HG02943 (cell line): ENCODE results near the gene EXOSC1.
A peak's percentile ranks its signal among the peaks of the same experiment; 100 is the strongest.
"Not testable (repeated sequence)": the region's sequence is repeated elsewhere in the genome, so short reads cannot be mapped to it uniquely, and the experiment has no call there.

Experiments used
- ATAC-seq: cut with Tn5 transposase; IDR thresholded peaks from one replicate; pipeline ENCODE4 v1.9.1; 2021; ENCODE audit warnings: mild to moderate bottlenecking, low read depth, moderate library complexity; ENCODE audit not compliant: unreplicated experiment

Gene EXOSC1

DNA sequence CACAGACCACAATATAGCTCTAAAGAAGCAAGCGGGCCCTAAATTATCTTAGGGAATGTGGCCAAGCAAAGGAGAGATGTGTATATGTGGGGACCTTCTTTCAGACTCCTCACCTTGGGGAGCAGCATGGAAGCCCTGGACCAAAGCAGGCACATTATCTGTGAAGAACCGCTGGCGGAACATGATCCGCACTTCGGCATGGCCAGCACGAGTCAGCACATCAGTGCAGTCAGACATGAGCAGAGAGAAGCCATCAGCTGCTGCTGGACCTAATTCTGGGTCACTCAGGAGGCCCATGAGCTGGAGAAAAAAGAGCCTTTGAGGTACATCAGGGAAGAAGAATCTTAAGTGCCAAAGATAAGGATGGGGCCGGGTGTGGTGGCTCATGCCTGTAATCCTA is 14.1 kb upstream of the EXOSC1 start:
- ATAC-seq = no peak

- ATAC-seq = no peak
Observed at GRCh38 chr10:97459111-97459510, 13.3 kb upstream of the EXOSC1 start.

DNA sequence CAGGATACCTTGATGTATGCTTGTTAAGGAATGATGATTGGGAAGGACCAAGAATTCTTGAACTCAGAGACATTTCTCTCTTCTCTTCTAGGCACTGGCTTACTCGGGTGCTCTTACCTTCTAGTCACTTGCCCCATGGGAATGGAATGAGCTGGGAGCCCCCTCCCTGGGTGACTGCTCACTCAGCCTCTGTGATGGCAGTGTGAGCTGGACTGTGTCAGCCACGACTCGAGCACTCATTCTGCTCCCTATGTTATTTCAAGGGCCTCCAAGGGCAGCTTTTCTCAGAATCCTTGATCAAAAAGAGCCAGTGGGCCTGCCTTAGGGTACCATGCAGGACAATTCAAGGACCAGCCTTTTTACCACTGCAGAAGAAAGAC is 10.9 kb upstream of the EXOSC1 start:
- ATAC-seq = no peak

- ATAC-seq = no peak
Observed at GRCh38 chr10:97456034-97456685, 10.4 kb upstream of the EXOSC1 start.

GRCh38 chr10:97454330-97455036 is 8.7 kb upstream of the EXOSC1 start:
- ATAC-seq = no peak

DNA sequence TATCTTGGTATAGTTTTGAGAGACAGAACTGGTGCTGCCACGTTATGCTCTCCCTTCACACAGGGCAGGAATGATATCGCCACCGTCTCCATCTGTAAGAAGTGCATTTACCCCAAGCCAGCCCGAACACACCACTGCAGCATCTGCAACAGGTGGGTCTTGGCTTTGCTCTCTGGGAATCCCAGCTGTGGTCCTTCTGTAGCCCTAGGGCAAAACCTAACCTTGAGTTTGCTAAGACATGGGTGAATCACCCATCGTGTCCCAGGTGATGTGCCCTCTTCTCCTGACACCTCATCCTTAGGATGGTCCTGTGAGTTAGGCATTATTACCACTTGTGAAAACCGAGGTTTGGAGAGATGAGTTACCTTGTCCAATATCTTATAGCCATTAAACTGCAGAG is 6.5 kb upstream of the EXOSC1 start:
- no peak for ATAC-seq

DNA sequence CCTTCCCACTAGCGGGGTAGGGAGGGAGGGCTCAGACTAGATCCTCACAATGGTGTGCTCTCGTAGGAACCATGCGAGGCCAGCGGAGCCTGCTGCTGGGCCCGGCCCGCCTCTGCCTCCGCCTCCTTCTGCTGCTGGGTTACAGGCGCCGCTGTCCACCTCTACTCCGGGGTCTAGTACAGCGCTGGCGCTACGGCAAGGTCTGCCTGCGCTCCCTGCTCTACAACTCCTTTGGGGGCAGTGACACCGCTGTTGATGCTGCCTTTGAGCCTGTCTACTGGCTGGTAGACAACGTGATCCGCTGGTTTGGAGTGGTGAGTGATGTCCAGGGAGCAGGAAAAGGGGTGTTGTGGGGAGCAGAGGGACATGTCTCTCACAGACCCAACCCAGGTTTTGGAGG is 5.8 kb upstream of the EXOSC1 start:
- ATAC-seq = no peak

GRCh38 chr10:97450828-97451227 is 5.0 kb upstream of the EXOSC1 start:
- no peak for ATAC-seq

DNA sequence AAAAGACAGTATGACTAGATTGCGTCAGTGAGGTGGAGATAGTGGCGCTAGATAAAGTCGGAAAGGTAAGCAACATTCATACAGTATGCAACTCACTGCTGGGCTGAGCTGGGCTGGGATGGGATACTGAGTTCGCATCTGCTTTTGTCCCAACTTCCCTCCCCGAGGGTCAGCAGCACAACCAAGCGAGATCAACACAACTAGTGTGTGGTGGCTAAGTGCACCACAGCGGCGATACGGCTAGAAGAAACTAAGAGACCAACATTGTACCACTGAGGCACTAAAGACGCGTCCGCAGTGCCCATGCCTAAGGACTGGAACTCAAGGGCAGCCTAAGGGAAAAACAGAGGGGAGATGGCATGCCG is 467 bp downstream of the EXOSC1 start:
- no peak for ATAC-seq

DNA sequence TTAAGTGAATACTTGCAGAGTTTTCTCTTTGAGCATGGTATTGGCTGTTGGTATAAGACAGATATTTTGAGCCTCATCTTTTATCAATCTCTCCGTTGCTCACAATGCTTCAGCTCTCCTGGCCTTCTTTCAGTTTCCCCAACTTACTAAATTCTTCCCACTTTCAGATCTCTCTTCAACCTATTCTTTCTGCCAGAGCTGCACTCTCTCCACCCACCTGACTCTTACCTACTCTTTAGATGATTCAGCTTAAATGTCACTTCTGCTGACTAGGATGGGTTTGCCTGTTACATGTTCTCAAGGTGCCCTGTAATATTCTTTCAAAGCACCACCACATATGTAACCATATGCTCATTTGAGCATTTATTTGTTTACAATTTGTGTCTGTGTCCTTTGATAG is 1.6 kb downstream of the EXOSC1 start:
- ATAC-seq = no peak

GRCh38 chr10:97442277-97442676 is 3.5 kb downstream of the EXOSC1 start:
- ATAC-seq = no peak

DNA sequence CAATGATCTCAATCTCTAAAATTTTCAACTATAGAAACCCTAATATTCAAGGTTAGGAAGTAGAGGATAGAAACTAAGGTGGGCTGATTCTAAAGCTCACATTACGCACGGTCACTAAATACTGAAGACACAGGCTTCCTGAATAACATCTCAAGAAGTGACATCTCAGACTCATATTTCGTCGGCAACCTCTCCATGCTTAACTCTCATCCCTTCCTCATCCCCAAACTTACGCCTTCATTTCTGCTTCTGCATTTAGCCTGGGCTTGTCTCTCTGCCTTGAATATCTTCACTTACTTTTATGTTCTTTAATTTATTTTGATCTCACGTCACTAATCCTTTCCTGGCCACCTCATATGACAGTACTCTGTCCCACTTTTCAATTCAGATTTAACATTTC is 10.6 kb downstream of the EXOSC1 start:
- no peak for ATAC-seq

- ATAC-seq = no peak
Observed at GRCh38 chr10:97434557-97434956, 11.2 kb downstream of the EXOSC1 start.

DNA sequence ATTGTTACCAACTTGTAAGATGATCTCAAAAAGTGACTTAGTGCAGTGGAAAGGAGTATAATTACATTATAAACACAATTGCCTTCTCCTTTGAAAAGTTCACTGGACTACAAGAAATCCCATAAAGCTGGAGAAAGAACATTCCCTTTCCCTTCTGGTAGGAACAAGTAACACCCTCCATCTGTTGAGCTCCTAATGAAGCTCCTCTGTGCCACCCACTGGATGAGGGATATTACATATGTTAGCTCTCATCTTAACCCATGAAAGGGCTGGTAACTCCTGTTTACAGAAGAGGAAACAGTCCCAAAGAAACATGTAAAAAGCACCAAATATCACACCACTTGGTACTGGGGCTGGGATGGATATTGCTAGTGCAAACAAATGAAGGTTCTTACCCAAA is 11.8 kb downstream of the EXOSC1 start:
- ATAC-seq = no peak

- no peak for ATAC-seq
Observed at GRCh38 chr10:97428572-97428981, 17.2 kb downstream of the EXOSC1 start.

- no peak for ATAC-seq
Observed at GRCh38 chr10:97427571-97428179, 18.1 kb downstream of the EXOSC1 start.

DNA sequence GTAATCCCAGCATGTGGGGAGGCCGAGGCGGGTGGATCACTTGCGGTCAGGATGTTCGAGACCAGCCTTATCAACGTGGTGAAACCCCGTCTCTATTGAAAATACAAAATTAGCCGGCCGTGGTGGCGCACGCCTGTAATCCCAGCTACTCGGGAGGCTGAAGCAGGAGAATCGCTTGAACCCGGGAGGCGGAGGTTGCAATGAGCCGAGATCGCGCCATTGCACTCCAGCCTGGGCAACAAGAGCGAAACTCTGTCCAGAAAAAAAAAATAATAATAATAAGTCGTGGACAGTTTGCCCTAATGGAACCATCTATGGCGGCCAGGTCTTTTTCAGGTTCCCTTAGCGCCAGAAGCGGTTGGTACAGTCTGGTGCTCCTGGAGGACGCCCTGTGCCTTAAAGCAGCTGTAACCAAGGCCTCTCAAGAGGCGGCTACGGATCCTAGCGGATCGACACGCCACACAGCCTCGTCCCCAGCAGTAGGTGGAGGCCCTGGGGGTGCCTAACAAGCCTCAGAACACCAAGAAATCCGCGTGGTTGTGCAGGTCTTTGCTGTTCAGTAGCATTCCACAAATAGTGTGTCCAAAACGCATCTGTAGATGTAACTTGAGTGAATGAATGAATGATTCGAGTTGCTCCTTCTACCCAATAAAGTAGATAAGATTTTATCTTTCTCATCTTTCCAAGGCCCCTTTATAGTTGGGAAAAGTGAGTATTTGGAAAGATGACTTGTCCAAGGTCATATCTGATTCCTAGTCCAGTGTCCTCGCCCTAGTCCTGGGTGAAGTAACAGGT is 18.8 kb downstream of the EXOSC1 start:
- ATAC-seq = no peak

GRCh38 chr10:97425964-97426775 is 19.6 kb downstream of the EXOSC1 start, which contains the start of gene PGAM1:
Gene PGAM1 (plus strand): TSS chr10:97426191. CDS start chr10:97426308, 117 bp downstream.
- peak; percentile 79 for ATAC-seq

- not testable (repeated sequence) for ATAC-seq
Observed at GRCh38 chr10:97423757-97424098, 22.1 kb downstream of the EXOSC1 start.

- ATAC-seq = no peak
Observed at GRCh38 chr10:97416565-97416964, 29.2 kb downstream of the EXOSC1 start.
